ENCODE data around the gene IPO13.

IPO13 gene

DNA sequence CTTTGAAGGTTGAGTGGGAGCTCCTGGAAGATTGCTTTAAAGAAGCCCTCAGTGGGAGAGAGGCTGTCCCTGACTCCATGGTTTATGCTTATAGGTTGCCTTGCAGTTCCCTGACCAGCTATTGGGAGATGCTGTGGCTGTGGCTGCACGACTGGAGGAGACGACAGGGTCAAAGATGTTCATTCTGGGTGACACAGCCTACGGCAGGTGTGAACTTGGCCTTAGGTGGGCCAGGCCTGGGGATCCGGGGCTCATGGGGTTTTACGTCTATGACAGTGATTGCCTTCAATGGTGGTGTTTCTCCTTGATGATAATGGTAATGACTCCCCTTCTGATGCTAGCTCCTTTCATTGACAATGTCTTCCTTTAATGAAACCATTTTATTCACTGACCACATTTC, 23.8 kb downstream of the IPO13 start:
- no peak for DNase-seq (ENCODE audit: low read depth, low spot score)
- ChIA-PET POLR2A (no interaction called here), CTCF (interaction anchor here (1.0 to 8.7 kb wide), 4 partner anchors 23 to 205 kb away, joined by 3 to 71 read pairs (median 8); partner anchors contain the start of gene IPO13)
- TF ChIP-seq, protein P1, sequence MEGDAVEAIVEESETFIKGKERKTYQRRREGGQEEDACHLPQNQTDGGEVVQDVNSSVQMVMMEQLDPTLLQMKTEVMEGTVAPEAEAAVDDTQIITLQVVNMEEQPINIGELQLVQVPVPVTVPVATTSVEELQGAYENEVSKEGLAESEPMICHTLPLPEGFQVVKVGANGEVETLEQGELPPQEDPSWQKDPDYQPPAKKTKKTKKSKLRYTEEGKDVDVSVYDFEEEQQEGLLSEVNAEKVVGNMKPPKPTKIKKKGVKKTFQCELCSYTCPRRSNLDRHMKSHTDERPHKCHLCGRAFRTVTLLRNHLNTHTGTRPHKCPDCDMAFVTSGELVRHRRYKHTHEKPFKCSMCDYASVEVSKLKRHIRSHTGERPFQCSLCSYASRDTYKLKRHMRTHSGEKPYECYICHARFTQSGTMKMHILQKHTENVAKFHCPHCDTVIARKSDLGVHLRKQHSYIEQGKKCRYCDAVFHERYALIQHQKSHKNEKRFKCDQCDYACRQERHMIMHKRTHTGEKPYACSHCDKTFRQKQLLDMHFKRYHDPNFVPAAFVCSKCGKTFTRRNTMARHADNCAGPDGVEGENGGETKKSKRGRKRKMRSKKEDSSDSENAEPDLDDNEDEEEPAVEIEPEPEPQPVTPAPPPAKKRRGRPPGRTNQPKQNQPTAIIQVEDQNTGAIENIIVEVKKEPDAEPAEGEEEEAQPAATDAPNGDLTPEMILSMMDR (IDR thresholded peaks at IDR 0.05; ENCODE audit: insufficient read depth, low read length, missing control alignments), result no peak
- peak overlapping the region; percentile 97 for H3K4me3 ChIP-seq (ENCODE audit: low read depth, low read length)

DNA sequence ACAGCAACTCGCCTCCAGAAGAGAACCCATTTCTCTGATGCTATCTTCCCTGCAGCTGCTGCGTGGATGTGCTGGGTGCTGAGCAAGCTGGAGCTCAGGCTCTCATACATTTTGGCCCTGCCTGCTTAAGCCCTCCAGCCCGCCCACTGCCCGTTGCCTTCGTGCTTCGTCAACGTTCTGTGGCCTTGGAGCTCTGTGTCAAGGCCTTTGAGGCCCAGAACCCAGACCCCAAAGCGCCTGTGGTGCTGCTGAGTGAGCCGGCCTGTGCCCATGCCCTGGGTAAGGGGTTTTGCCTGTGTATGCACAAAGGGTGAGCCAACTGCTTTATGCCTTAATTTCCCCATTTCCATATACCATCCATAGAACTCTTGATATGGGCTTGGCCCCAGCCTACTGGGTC, 24.2 kb downstream of the IPO13 start:
- TF ChIP-seq, protein P1 (IDR thresholded peaks at IDR 0.05; ENCODE audit: insufficient read depth, low read length, missing control alignments), result no peak
- no peak for DNase-seq (ENCODE audit: low read depth, low spot score)
- H3K4me3 ChIP-seq (ENCODE audit: low read depth, low read length), result peak overlapping the region; percentile 97
- POLR2A ChIA-PET, result no interaction called here
- CTCF ChIA-PET, result interaction anchor here (1.0 to 8.7 kb wide), 4 partner anchors 24 to 206 kb away, joined by 3 to 71 read pairs (median 8); partner anchors contain the start of gene IPO13

DNA sequence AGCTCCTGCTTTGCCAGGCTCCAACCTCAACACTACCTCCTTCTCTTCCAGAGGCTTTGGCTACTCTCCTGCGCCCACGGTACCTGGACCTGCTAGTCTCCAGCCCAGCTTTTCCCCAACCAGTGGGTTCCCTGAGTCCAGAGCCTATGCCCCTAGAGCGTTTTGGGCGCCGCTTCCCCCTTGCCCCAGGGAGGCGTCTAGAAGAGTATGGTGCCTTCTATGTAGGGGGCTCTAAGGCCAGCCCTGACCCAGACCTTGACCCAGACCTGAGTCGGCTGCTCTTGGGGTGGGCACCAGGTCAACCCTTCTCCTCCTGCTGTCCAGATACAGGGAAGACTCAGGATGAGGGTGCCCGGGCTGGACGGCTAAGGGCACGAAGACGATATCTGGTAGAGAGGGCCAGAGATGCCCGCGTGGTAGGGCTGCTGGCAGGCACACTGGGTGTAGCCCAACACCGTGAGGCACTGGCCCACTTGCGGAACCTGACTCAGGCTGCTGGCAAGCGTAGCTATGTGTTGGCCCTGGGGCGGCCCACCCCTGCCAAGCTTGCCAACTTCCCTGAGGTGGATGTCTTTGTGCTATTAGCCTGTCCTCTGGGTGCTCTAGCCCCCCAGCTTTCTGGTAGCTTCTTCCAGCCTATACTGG, 24.7 kb downstream of the IPO13 start:
- no peak overlapping the region; the same call in 1 of the 2 replicates for H3K4me3 ChIP-seq (ENCODE audit: low read depth, low read length)
- CTCF ChIA-PET, result interaction anchor here (1.4 to 8.7 kb wide), 5 partner anchors 24 to 206 kb away, joined by 4 to 71 read pairs (median 9); partner anchors contain the start of gene IPO13
- POLR2A ChIA-PET, result no interaction called here

DNA sequence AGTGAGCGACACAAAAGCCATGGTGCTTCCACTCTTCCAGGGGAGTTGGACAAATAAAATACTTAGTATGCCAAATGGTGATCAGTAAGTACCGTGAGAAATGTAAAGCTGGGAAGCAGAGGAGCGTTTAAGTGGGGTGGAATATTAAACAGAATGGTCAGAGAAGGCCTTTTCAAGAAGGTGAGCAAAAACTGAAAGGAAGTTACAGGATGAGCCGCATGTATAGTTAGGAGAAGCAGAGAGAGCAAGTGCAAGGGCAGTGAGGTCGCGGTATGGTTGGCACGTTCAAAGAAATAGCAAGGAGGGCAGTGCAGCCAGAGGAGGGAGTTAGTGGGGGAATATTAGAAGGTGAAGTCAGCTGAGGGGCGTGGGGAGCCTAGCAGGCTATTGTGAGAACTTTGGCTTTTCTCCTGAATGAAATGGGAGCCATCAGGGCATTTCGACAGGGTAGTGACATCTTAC, 27.3 kb downstream of the IPO13 start:
- H3K4me3 ChIP-seq (ENCODE audit: low read depth, low read length), result peak overlapping the region; percentile 85
- CTCF ChIA-PET, result interaction anchor here (2.0 to 8.7 kb wide), 4 partner anchors 31 to 209 kb away, joined by 8 to 71 read pairs (median 14); partner anchors contain the start of gene ARTN
- DNase-seq (ENCODE audit: low read depth, low spot score), result no peak
- POLR2A ChIA-PET, result no interaction called here
- TF ChIP-seq, protein P1 (IDR thresholded peaks at IDR 0.05; ENCODE audit: insufficient read depth, low read length, missing control alignments), result no peak

More for the DNA sequence above, 24.7 kb downstream of the IPO13 start:
- DNase-seq (ENCODE audit: low read depth, low spot score), result no peak
- TF ChIP-seq, protein P1 (IDR thresholded peaks at IDR 0.05; ENCODE audit: insufficient read depth, low read length, missing control alignments), result no peak

DNA sequence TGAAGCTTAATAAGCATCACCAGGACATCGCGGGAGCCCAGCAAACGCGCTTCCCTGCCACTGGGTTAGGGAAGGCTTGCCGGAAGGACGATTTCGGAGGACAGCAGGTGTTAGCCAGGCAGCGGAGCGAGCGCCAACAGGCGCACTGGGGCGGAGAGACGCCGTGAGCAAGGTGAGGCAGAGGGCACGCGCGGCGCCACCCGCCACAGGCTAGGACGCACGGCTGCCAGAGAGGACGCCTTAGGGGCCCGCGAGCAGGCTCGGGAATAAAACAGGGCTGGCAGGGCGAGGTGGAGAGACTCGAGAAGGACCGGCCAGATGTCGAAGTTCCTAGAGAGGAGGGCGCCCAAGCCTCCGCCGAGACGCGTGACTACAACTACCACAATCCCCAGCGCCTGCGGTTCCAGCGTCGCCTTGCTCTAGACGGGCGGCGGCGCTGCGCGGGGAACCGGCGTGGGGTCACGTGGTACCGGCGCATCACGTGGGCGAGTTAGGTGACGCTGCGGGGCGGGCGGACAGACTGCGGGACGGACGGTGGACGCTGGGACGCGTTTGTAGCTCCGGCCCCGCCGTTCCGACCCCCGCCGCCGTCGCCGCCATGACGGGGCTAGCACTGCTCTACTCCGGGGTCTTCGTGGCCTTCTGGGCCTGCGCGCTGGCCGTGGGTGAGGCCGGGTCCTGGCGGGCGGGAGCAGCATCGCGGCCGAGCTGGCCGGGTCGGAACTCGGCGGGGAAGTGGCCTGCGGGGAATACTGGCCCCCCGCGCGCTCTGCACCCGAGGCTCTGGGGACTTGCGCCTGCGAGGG, 27.9 kb downstream of the IPO13 start, which contains the start of gene ATP6V0B:
Gene ATP6V0B (plus strand): TSS at position 518 of the 806 bp plus-strand sequence. CDS start 81 bp downstream, at position 599.
- peak within 1 kb of the TSS; percentile 85 for H3K4me3 ChIP-seq (ENCODE audit: low read depth, low read length)
- DNase-seq (ENCODE audit: low read depth, low spot score), result peak; percentile 28
- POLR2A ChIA-PET, result interaction anchor here (1.0 to 1.5 kb wide), 6 partner anchors 9 to 211 kb away, joined by 3 to 6 read pairs (median 4); no protein-coding TSS in a partner anchor
- TF ChIP-seq, protein P1 (IDR thresholded peaks at IDR 0.05; ENCODE audit: insufficient read depth, low read length, missing control alignments), result peak; percentile 36
- CTCF ChIA-PET, result interaction anchor here (1.2 to 8.7 kb wide), 10 partner anchors 14 to 677 kb away, joined by 3 to 71 read pairs (median 6); partner anchors contain the start of genes ARTN and CCDC24
